B cell (primary cell): ENCODE data around the gene HSPA12B. TPM values are rescaled to one million over a fixed set of nuclear protein-coding genes. Genes with fewer than 3 reads are reported as not detected.

Experiments used
- ATAC-seq: fragments of 200-7000 bp; cut with Tn5 transposase; one replicate; pipeline ENCODE4 v1.10.0; 2021; ENCODE audit warnings: low read depth, mild to moderate bottlenecking, moderate number of reproducible peaks, moderate library complexity
- CTCF ChIA-PET: fragments of 350-600 bp; sonication (Branson Sonifier 250); formaldehyde crosslinking; loops from one replicate; lab custom pipeline; 2021; ENCODE audit warnings: antibody characterized with exemption, inconsistent platforms; lab: Charles Lee
- POLR2A ChIA-PET: fragments of 350-600 bp; sonication (Branson Sonifier 250); formaldehyde crosslinking; loops from one replicate; lab custom pipeline; 2021; ENCODE audit warnings: antibody characterized with exemption; lab: Charles Lee
- DNase-seq: peaks from one replicate; pipeline ENCODE4 v3.0.0; 2013
- H2AFZ ChIP-seq: 2 replicates; pipeline ENCODE4 v1.6.1; 2012; ENCODE audit warnings: mild to moderate bottlenecking, low read depth, low read length; ENCODE audit not compliant: insufficient read depth, poor library complexity, severe bottlenecking
- H3K27ac ChIP-seq, 2 donors: 1 replicate in 1 of 2; 2 replicates in 1 of 2; pipeline ENCODE4 v1.5.1; 2012 to 2013; ENCODE audit warnings: low read length in 2 of 2, mild to moderate bottlenecking in 2 of 2, moderate library complexity in 1 of 2
- H3K27me3 ChIP-seq, 4 experiments: fragments of 200-600 bp in 1 of 4; sonication (generic) in 1 of 4; replicated peaks in 1 of 4; 1 replicate in 2 of 4; 2 replicates in 2 of 4; pipeline versions ENCODE4 v1.6.1 to v1.7.0; 2013 to 2016; ENCODE audit warnings: low read length in 3 of 4, mild to moderate bottlenecking in 2 of 4, mixed read lengths in 1 of 4, moderate library complexity in 1 of 4; ENCODE audit not compliant: insufficient read depth in 4 of 4, control insufficient read depth in 3 of 4; ENCODE audit errors: control extremely low read depth in 1 of 4
- H3K36me3 ChIP-seq, 2 experiments: replicated peaks in 1 of 2; 1 replicate in 1 of 2; 2 replicates in 1 of 2; pipeline versions ENCODE4 v1.6.1 to v1.7.1; 2013; ENCODE audit warnings: low read length in 1 of 2; ENCODE audit not compliant: insufficient read depth in 2 of 2, control insufficient read depth in 1 of 2; ENCODE audit errors: control extremely low read depth in 1 of 2, extremely low read depth in 1 of 2
- H3K4me1 ChIP-seq, 2 donors: fragments of 200-600 bp in 1 of 2; sonication (generic) in 1 of 2; 1 replicate in 1 of 2; 2 replicates in 1 of 2; pipeline versions ENCODE4 v1.5.1 to v1.6.1; 2013 to 2017; ENCODE audit warnings: low read length in 2 of 2; ENCODE audit not compliant: control insufficient read depth in 2 of 2, insufficient read depth in 2 of 2
- H3K4me2 ChIP-seq: replicated peaks from 2 replicates; pipeline ENCODE3; 2012; ENCODE audit warnings: mild to moderate bottlenecking, low read depth, low read length; ENCODE audit not compliant: poor library complexity, severe bottlenecking
- H3K4me3 ChIP-seq, 5 experiments: fragments of 200-600 bp in 1 of 5; sonication (generic) in 1 of 5; 1 replicate in 3 of 5; 2 replicates in 2 of 5; pipeline versions ENCODE4 v1.5.1 to v1.7.0; 2011 to 2016; ENCODE audit warnings: low read length in 4 of 5, mild to moderate bottlenecking in 4 of 5, low read depth in 2 of 5, control low read depth in 1 of 5, moderate library complexity in 1 of 5; ENCODE audit not compliant: insufficient read depth in 1 of 5; ENCODE audit errors: control extremely low read depth in 1 of 5, extremely low read depth in 1 of 5
- H3K79me2 ChIP-seq: fragments of 200-600 bp; sonication (generic); one replicate; pipeline ENCODE4 v1.6.0; 2016; ENCODE audit warnings: low read length; ENCODE audit not compliant: control insufficient read depth, insufficient read depth
- H3K9ac ChIP-seq: fragments of 200-600 bp; sonication (generic); 2 replicates; pipeline ENCODE4 v1.6.1; 2017; ENCODE audit warnings: mild to moderate bottlenecking, low read length, moderate library complexity
- H3K9me3 ChIP-seq, 3 donors: one replicate each; pipeline versions ENCODE4 v1.6.1 to v1.7.1; 2013; ENCODE audit warnings: low read length in 2 of 3; ENCODE audit not compliant: control insufficient read depth in 2 of 3, insufficient read depth in 1 of 3; ENCODE audit errors: control extremely low read depth in 1 of 3
- H4K20me1 ChIP-seq: 2 replicates; pipeline ENCODE4 v1.6.0; 2012; ENCODE audit warnings: mild to moderate bottlenecking, low read length; ENCODE audit not compliant: insufficient read depth, control insufficient read depth, poor library complexity, severe bottlenecking
- H3K27ac Mint-ChIP-seq: one replicate; pipeline ENCODE4 v1.8.0; 2021; ENCODE audit warnings: mixed read lengths
- H3K27me3 Mint-ChIP-seq: one replicate; pipeline ENCODE4 v1.8.0; 2021; ENCODE audit warnings: mixed read lengths
- H3K4me1 Mint-ChIP-seq: one replicate; pipeline ENCODE4 v1.8.0; 2021; ENCODE audit warnings: mixed read lengths
- H3K4me3 Mint-ChIP-seq: one replicate; pipeline ENCODE4 v1.8.0; 2021; ENCODE audit warnings: mixed read lengths
- H3K9me3 Mint-ChIP-seq: one replicate; pipeline ENCODE4 v1.8.0; 2022; ENCODE audit warnings: mixed read lengths; ENCODE audit not compliant: insufficient read depth
- CTCF ChIP-seq: fragments of 200-600 bp; IDR thresholded peaks from one replicate; pipeline ENCODE4 v1.8.0; 2022; ENCODE audit warnings: antibody characterized with exemption, mild to moderate bottlenecking
- EZH2 ChIP-seq: IDR thresholded peaks from 2 replicates; pipeline ENCODE4 v1.6.1; 2012; ENCODE audit warnings: borderline replicate concordance, low read depth, mild to moderate bottlenecking, moderate library complexity, low read length; ENCODE audit not compliant: insufficient read depth, poor library complexity, severe bottlenecking
- WGBS: methylation state at CpG from one replicate; pipeline ENCODE4 v1.1.5; 2013; ENCODE audit warnings: missing lambda C conversion rate; ENCODE audit not compliant: insufficient coverage; 5-methylcytosine and 5-hydroxymethylcytosine counted together
- intact Hi-C: fragments of 100-400 bp; cut with micrococcal nuclease; formaldehyde crosslinking; loops from one replicate; pipeline ENCODE4 v1.10.0; 2022
- polyA plus RNA-seq: library from polyadenylated mRNA; depleted of rRNA; stranded (reverse); fragments of >200 nt; gene quantifications from 2 replicates; pipeline ENCODE4 v1.2.3, GENCODE V29; 2012
- total RNA-seq, 2 donors: library from RNA; stranded (reverse); fragments of 120-200 nt in 1 of 2; gene quantifications; 1 replicate in 1 of 2; 2 replicates in 1 of 2; pipeline versions ENCODE4 v1.2.3 to v1.2.4, GENCODE V29; 2013 to 2022

The HSPA12B gene
- total and polyA plus RNA-seq, 2 donors (not counting 1 experiment from before 2014, with no cell fraction given): not detected

- TF ChIP-seq CTCF (no peak), EZH2 (no peak)
- intact Hi-C loops: no loop called here
- DNase-seq (no peak), ATAC-seq (no peak)
- Histone ChIP-seq H3K9me3 (no peaks in the 10 kb centered on the region), H3K4me2 (no peak overlapping the region), H3K4me3 (no peak overlapping the region), H3K27ac (no peak overlapping the region), H4K20me1 (no peaks in the 10 kb centered on the region), H2AFZ (no peak overlapping the region), H3K9ac (no peak overlapping the region), H3K79me2 (no peaks in the 10 kb centered on the region), H3K27me3 (peaks cover 0 to 7% (median 1%) of the 10 kb centered on the region in 4 experiments), H3K4me1 (no peaks in the 10 kb centered on the region), H3K36me3 (no peaks in the 10 kb centered on the region)
- CTCF ChIA-PET: no interaction called here
- Mint-ChIP-seq H3K9me3 (no peaks in the 10 kb centered on the region), H3K4me3 (no peak overlapping the region), H3K4me1 (no peaks in the 10 kb centered on the region), H3K27me3 (peaks cover 21% of the 10 kb centered on the region), H3K27ac (no peak overlapping the region)
- POLR2A ChIA-PET: no interaction called here
- WGBS: 80% methylated on average over 8 of the region's 11 CpGs
These were observed 5.9 kb downstream of the HSPA12B start for GRCh38 chr20:3738111-3739053.
